H1 (cell line): ENCODE data around the gene IGFALS. TPM values are rescaled to one million over a fixed set of nuclear protein-coding genes. Genes with fewer than 3 reads are reported as not detected.

Source experiments
- CTCF ChIA-PET: fragments of 300-600 bp; sonication (Branson Sonifier 250); formaldehyde crosslinking; loops from one replicate; lab custom pipeline; 2021; ENCODE audit not compliant: partially characterized antibody; lab: Charles Lee
- POLR2A ChIA-PET: fragments of 300-600 bp; sonication (Branson Sonifier 250); formaldehyde crosslinking; loops from one replicate; lab custom pipeline; 2021; ENCODE audit warnings: inconsistent platforms; ENCODE audit not compliant: partially characterized antibody; lab: Charles Lee
- DNase-seq, 2 experiments: peaks; one replicate each; pipeline versions ENCODE4 v3.0.0 to v3.0.0-alpha.2; 2010 to 2022; ENCODE audit warnings: low spot score in 2 of 2, low read depth in 1 of 2, mixed read lengths in 1 of 2
- FAIRE-seq: peaks from 2 replicates; lab custom pipeline; 2011; peaks lifted over from hg19 to GRCh38; lab: Jason Lieb, UNC
- H2AFZ ChIP-seq: 2 replicates; pipeline ENCODE4 v1.8.1; 2012; ENCODE audit warnings: low read length, inconsistent platforms
- H2AK5ac ChIP-seq: 2 replicates; pipeline ENCODE4 v1.6.1; 2013; ENCODE audit warnings: low read depth, low read length
- H2BK120ac ChIP-seq: replicated peaks from 2 replicates; pipeline ENCODE3; 2013; ENCODE audit warnings: low read depth, low read length, inconsistent platforms
- H2BK12ac ChIP-seq: 2 replicates; pipeline ENCODE4 v1.6.1; 2013; ENCODE audit warnings: low read depth, low read length
- H2BK15ac ChIP-seq: 2 replicates; pipeline ENCODE4 v1.6.1; 2013; ENCODE audit warnings: low read length
- H2BK20ac ChIP-seq: 2 replicates; pipeline ENCODE4 v1.6.1; 2013; ENCODE audit warnings: low read length
- H2BK5ac ChIP-seq: 2 replicates; pipeline ENCODE4 v1.6.1; 2013; ENCODE audit warnings: low read depth, low read length
- H3K14ac ChIP-seq: 2 replicates; pipeline ENCODE4 v1.6.1; 2013; ENCODE audit warnings: inconsistent platforms; ENCODE audit not compliant: insufficient read length
- H3K18ac ChIP-seq: 2 replicates; pipeline ENCODE4 v1.6.1; 2013; ENCODE audit warnings: low read length; ENCODE audit errors: extremely low read depth
- H3K23ac ChIP-seq: 2 replicates; pipeline ENCODE4 v1.6.1; 2013; ENCODE audit warnings: inconsistent platforms; ENCODE audit not compliant: insufficient read length
- H3K23me2 ChIP-seq: 2 replicates; pipeline ENCODE4 v1.6.1; 2013; ENCODE audit warnings: low read depth, low read length
- H3K27ac ChIP-seq: 2 replicates; pipeline ENCODE4 v1.6.1; 2011; ENCODE audit warnings: low read depth, low read length, inconsistent platforms
- H3K27me3 ChIP-seq, 4 experiments: replicated peaks in 1 of 4; 1 replicate in 1 of 4; 2 replicates in 3 of 4; pipeline versions ENCODE4 v1.6.1 to v1.8.1; 2011 to 2013; ENCODE audit warnings: low read length in 3 of 4, mild to moderate bottlenecking in 3 of 4, inconsistent platforms in 2 of 4, mixed read lengths in 2 of 4, moderate library complexity in 1 of 4; ENCODE audit not compliant: control insufficient read depth in 3 of 4, insufficient read depth in 3 of 4; ENCODE audit errors: extremely low read depth in 1 of 4
- H3K36me3 ChIP-seq, 4 experiments: 2 replicates each; pipeline versions ENCODE4 v1.6.1 to v1.8.1; 2011 to 2013; ENCODE audit warnings: mild to moderate bottlenecking in 4 of 4, low read length in 3 of 4, moderate library complexity in 2 of 4, control low read depth in 1 of 4, inconsistent platforms in 1 of 4; ENCODE audit not compliant: insufficient read depth in 4 of 4, control insufficient read depth in 2 of 4
- H3K4ac ChIP-seq: replicated peaks from 2 replicates; pipeline ENCODE3; 2013; ENCODE audit warnings: low read length, low read depth, mixed read lengths, inconsistent platforms; ENCODE audit not compliant: insufficient read length
- H3K4me1 ChIP-seq, 4 experiments: replicated peaks in 1 of 4; 1 replicate in 1 of 4; 2 replicates in 3 of 4; pipeline versions ENCODE4 v1.6.1 to v1.8.1; 2011 to 2013; ENCODE audit warnings: low read length in 3 of 4, inconsistent platforms in 2 of 4, mixed read lengths in 1 of 4; ENCODE audit not compliant: insufficient read depth in 4 of 4, control insufficient read depth in 3 of 4
- H3K4me2 ChIP-seq, 2 experiments: 2 replicates each; pipeline versions ENCODE4 v1.6.1 to v1.8.1; 2011 to 2013; ENCODE audit warnings: low read depth in 2 of 2, low read length in 2 of 2, control low read depth in 1 of 2, inconsistent platforms in 1 of 2, mild to moderate bottlenecking in 1 of 2; ENCODE audit not compliant: insufficient read depth in 1 of 2
- H3K4me3 ChIP-seq, 4 experiments: fragments of 200-600, 300-600 bp in 1 of 4; sonication (generic), shearing (Covaris generic), sonication (Bioruptor Twin) in 1 of 4; 2 replicates each; pipeline versions ENCODE4 v1.5.1 to v1.8.1; 2011 to 2016; ENCODE audit warnings: low read length in 4 of 4, low read depth in 3 of 4, control low read depth in 2 of 4, inconsistent platforms in 2 of 4, mild to moderate bottlenecking in 2 of 4, mixed read lengths in 1 of 4, moderate library complexity in 1 of 4; ENCODE audit not compliant: insufficient read depth in 2 of 4; ENCODE audit errors: extremely low read depth in 1 of 4
- H3K56ac ChIP-seq: replicated peaks from 2 replicates; pipeline ENCODE3; 2013; ENCODE audit warnings: low read depth, mild to moderate bottlenecking, mixed read lengths, low read length, inconsistent platforms; ENCODE audit not compliant: insufficient read length
- H3K79me1 ChIP-seq: 2 replicates; pipeline ENCODE4 v1.6.1; 2013; ENCODE audit warnings: low read depth, low read length, control low read depth
- H3K79me2 ChIP-seq, 2 experiments: 2 replicates each; pipeline versions ENCODE4 v1.6.1 to v1.8.1; 2012 to 2013; ENCODE audit warnings: low read length in 2 of 2, mild to moderate bottlenecking in 2 of 2, inconsistent platforms in 1 of 2; ENCODE audit not compliant: insufficient read depth in 2 of 2, control insufficient read depth in 1 of 2
- H3K9ac ChIP-seq, 4 experiments: replicated peaks in 1 of 4; 1 replicate in 1 of 4; 2 replicates in 3 of 4; pipeline versions ENCODE4 v1.6.1 to v1.8.1; 2011 to 2013; ENCODE audit warnings: low read depth in 3 of 4, low read length in 3 of 4, control low read depth in 2 of 4, mild to moderate bottlenecking in 2 of 4, moderate library complexity in 2 of 4, inconsistent platforms in 1 of 4; ENCODE audit errors: extremely low read depth in 1 of 4
- H3K9me3 ChIP-seq, 2 experiments: 2 replicates each; pipeline versions ENCODE4 v1.6.1 to v1.8.1; 2012 to 2013; ENCODE audit warnings: mild to moderate bottlenecking in 2 of 2, moderate library complexity in 2 of 2, control low read depth in 1 of 2, inconsistent platforms in 1 of 2, low read depth in 1 of 2, low read length in 1 of 2, mixed read lengths in 1 of 2; ENCODE audit not compliant: insufficient read depth in 2 of 2
- H4K20me1 ChIP-seq, 2 experiments: replicated peaks in 1 of 2; 2 replicates each; pipeline versions ENCODE3 to v1.8.1; 2011 to 2013; ENCODE audit warnings: inconsistent platforms in 2 of 2, low read length in 2 of 2, mild to moderate bottlenecking in 1 of 2; ENCODE audit not compliant: insufficient read depth in 2 of 2, control insufficient read depth in 1 of 2
- H4K5ac ChIP-seq: 2 replicates; pipeline ENCODE4 v1.6.1; 2013; ENCODE audit warnings: low read length, low read depth, mixed read lengths, inconsistent platforms; ENCODE audit not compliant: insufficient read length
- H4K8ac ChIP-seq: 2 replicates; pipeline ENCODE4 v1.8.0; 2013; ENCODE audit warnings: mild to moderate bottlenecking, moderate library complexity, low read length, inconsistent platforms; ENCODE audit not compliant: insufficient read depth; ENCODE audit errors: extremely low read depth
- H4K91ac ChIP-seq: replicated peaks from 2 replicates; pipeline ENCODE3; 2013; ENCODE audit warnings: low read length, mixed read lengths, inconsistent platforms; ENCODE audit not compliant: insufficient read length
- GABPA ChIP-seq: IDR thresholded peaks from 2 replicates; pipeline ENCODE4 v1.6.1; 2011; ENCODE audit warnings: mild to moderate bottlenecking, low read length, moderate library complexity, borderline replicate concordance; ENCODE audit not compliant: insufficient read depth
- JUN ChIP-seq: IDR thresholded peaks from 2 replicates; pipeline ENCODE4 v1.6.1; 2011; ENCODE audit warnings: low read depth, mild to moderate bottlenecking, improper control_type of control experiment, low read length
- KDM5A ChIP-seq: fragments of 200-600 bp; IDR thresholded peaks from 2 replicates; pipeline ENCODE4 v1.7.1; 2012; ENCODE audit warnings: mild to moderate bottlenecking, low read length, inconsistent platforms, mixed read lengths
- MAFK ChIP-seq: IDR thresholded peaks from 2 replicates; pipeline ENCODE4 v1.6.1; 2012; ENCODE audit warnings: low read depth, mild to moderate bottlenecking, improper control_type of control experiment, low read length
- NRF1 ChIP-seq: IDR thresholded peaks from 2 replicates; pipeline ENCODE4 v1.6.1; 2011; ENCODE audit warnings: mild to moderate bottlenecking, low read depth, low read length, improper control_type of control experiment
- POU5F1 ChIP-seq: IDR thresholded peaks from 2 replicates; pipeline ENCODE4 v1.6.1; 2011; ENCODE audit warnings: low read depth, mild to moderate bottlenecking, low read length, moderate library complexity
- RNF2 ChIP-seq: fragments of 200-900, 300-1000 bp; sonication (generic); IDR thresholded peaks from 2 replicates; pipeline ENCODE4 v1.7.1; 2016; ENCODE audit warnings: borderline replicate concordance, low read depth, mild to moderate bottlenecking, antibody characterized with exemption, low read length; ENCODE audit not compliant: poor library complexity, severe bottlenecking; ENCODE audit errors: missing control alignments
- SIRT6 ChIP-seq: IDR thresholded peaks from one replicate; pipeline ENCODE4 v1.7.1; 2012; ENCODE audit warnings: low read length, inconsistent platforms
- SUZ12 ChIP-seq: fragments of 200-600 bp; sonication (generic); IDR thresholded peaks from 2 replicates; pipeline ENCODE4 v1.6.1; 2012; ENCODE audit warnings: mild to moderate bottlenecking, inconsistent platforms, low read length, moderate library complexity, mixed read lengths
- TBP ChIP-seq: IDR thresholded peaks from 2 replicates; pipeline ENCODE4 v1.6.1; 2011; ENCODE audit warnings: low read depth, low read length, improper control_type of control experiment
- YY1 ChIP-seq: IDR thresholded peaks from 2 replicates; pipeline ENCODE4 v1.6.1; 2011; ENCODE audit warnings: low read depth, mild to moderate bottlenecking, low read length
- WGBS, 2 experiments: shearing (Covaris generic) in 1 of 2; methylation state at CpG; one replicate each; pipeline versions ENCODE4 v1.1.6 to v1.1.7; 2013 to 2015; ENCODE audit warnings: low lambda C conversion rate in 2 of 2, mixed read lengths in 2 of 2, inconsistent platforms in 1 of 2, low coverage in 1 of 2, missing lambda C conversion rate in 1 of 2; ENCODE audit not compliant: insufficient replicate concordance in 2 of 2, insufficient coverage in 1 of 2, insufficient read length in 1 of 2; ENCODE audit errors: extremely low coverage in 1 of 2, missing lambda C conversion rate in 1 of 2; 5-methylcytosine and 5-hydroxymethylcytosine counted together
- polyA plus RNA-seq, 7 experiments: library from polyadenylated mRNA; depleted of rRNA in 3 of 7; stranded (reverse) in 5 of 7; unstranded in 2 of 7; fragments of >200 nt in 5 of 7; fragments of 200-250 nt in 2 of 7; gene quantifications; 1 replicate in 5 of 7; 2 replicates in 1 of 7; 4 replicates in 1 of 7; pipeline versions ENCODE4 v1.2.1 to v1.2.3, GENCODE V29; 2011 to 2013; ENCODE audit warnings: missing spikeins in 2 of 7, mixed read lengths in 2 of 7
- total RNA-seq: library from RNA; stranded (reverse); fragmentation: NEBNext Ultra II Directional; extraction: Animal tissue kit (Norgen Biotek cat#: 25700); gene quantifications from 2 replicates; pipeline ENCODE4 v1.2.1, GENCODE V29; 2021
- TF ChIP-seq, protein P1 (sequence below): IDR thresholded peaks from 2 replicates; pipeline ENCODE4 v1.6.1; 2012; ENCODE audit warnings: inconsistent platforms
- TF ChIP-seq, protein P2 (sequence below): IDR thresholded peaks from 2 replicates; pipeline ENCODE4 v1.6.1; 2011; ENCODE audit warnings: low read depth, mild to moderate bottlenecking, low read length; ENCODE audit not compliant: insufficient read depth

Gene IGFALS
- total and polyA plus RNA-seq, 2 of the 8 experiments (the other 6 are each of a cell fraction or from before 2014, with no cell fraction given), result not detected

DNA sequence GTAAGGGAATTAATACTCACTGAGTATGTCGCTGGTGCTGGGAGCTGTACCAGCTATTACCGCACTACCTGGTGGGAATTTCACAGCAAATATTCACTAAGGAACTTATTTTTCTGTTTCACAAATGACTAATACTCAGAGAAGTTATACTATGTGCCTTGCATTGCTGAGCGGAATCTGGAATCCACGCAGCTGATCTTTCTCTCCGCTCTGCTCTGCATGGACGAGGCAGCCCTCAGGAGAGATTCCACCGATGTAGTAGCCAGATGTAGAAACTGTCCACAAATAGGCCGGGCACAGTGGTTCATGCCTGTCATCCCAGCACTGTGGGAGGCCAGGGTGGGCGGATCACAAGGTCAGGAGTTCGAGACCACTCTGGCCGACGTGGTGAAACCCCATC lies 39.3 kb downstream of the IGFALS start:
- Histone ChIP-seq H3K4me1 (no peaks in the 10 kb centered on the region), H3K23me2 (no peaks in the 10 kb centered on the region), H3K4me2 (no peak overlapping the region), H3K14ac (no peak overlapping the region), H3K4ac (no peak overlapping the region), H2BK15ac (no peak overlapping the region), H3K23ac (no peak overlapping the region), H4K91ac (no peak overlapping the region), H4K8ac (no peak overlapping the region), H3K36me3 (peaks cover 0 to 11% (median 0%) of the 10 kb centered on the region in 4 experiments; a peak in 2 of 8 replicates), H4K20me1 (peaks cover 0 to 3% of the 10 kb centered on the region in 2 experiments), H3K9ac (no peak overlapping the region), H3K27me3 (no peaks in the 10 kb centered on the region), H3K27ac (no peak overlapping the region), H2BK20ac (no peak overlapping the region), H3K4me3 (no peak overlapping the region), H2BK120ac (no peak overlapping the region), H2BK12ac (no peak overlapping the region), H2AFZ (no peak overlapping the region), H3K79me1 (no peaks in the 10 kb centered on the region), H3K56ac (no peak overlapping the region), H3K9me3 (no peaks in the 10 kb centered on the region), H2AK5ac (no peak overlapping the region), H2BK5ac (no peak overlapping the region), H3K18ac (no peak overlapping the region), H3K79me2 (no peaks in the 10 kb centered on the region), H4K5ac (no peak overlapping the region)
- no peak for FAIRE-seq
- ChIA-PET POLR2A (interaction anchor here (0.7 to 1.2 kb wide), 4 partner anchors 26 to 231 kb away, joined by 3 read pairs; no protein-coding TSS in a partner anchor), CTCF (interaction anchor here (0.9 to 1.4 kb wide), 3 partner anchors 9 to 258 kb away, joined by 3 to 5 read pairs (median 3); no protein-coding TSS in a partner anchor)
- no peak for DNase-seq
- WGBS, 2 experiments, result 88% methylated on average over 12 of the region's 12 CpGs; no CpG with 5 or more reads in 1 of the 2 experiments
- no peak for TF ChIP-seq SIRT6
- no peak for TF ChIP-seq TBP
- TF ChIP-seq MAFK, result no peak
- no peak for TF ChIP-seq GABPA
- no peak for TF ChIP-seq POU5F1
- no peak for TF ChIP-seq JUN
- TF ChIP-seq, protein P1, sequence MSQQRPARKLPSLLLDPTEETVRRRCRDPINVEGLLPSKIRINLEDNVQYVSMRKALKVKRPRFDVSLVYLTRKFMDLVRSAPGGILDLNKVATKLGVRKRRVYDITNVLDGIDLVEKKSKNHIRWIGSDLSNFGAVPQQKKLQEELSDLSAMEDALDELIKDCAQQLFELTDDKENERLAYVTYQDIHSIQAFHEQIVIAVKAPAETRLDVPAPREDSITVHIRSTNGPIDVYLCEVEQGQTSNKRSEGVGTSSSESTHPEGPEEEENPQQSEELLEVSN, result no peak
- TF ChIP-seq YY1, result no peak
- no peak for TF ChIP-seq SUZ12
- no peak for TF ChIP-seq RNF2
- TF ChIP-seq, protein P2, sequence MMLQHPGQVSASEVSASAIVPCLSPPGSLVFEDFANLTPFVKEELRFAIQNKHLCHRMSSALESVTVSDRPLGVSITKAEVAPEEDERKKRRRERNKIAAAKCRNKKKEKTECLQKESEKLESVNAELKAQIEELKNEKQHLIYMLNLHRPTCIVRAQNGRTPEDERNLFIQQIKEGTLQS, result no peak
- TF ChIP-seq NRF1, result no peak
- TF ChIP-seq KDM5A, result no peak
